ENCODE results near the gene TEC.
"Not testable (repeated sequence)": the region's sequence is repeated elsewhere in the genome, so short reads cannot be mapped to it uniquely, and the experiment has no call there.

The TEC gene

DNA sequence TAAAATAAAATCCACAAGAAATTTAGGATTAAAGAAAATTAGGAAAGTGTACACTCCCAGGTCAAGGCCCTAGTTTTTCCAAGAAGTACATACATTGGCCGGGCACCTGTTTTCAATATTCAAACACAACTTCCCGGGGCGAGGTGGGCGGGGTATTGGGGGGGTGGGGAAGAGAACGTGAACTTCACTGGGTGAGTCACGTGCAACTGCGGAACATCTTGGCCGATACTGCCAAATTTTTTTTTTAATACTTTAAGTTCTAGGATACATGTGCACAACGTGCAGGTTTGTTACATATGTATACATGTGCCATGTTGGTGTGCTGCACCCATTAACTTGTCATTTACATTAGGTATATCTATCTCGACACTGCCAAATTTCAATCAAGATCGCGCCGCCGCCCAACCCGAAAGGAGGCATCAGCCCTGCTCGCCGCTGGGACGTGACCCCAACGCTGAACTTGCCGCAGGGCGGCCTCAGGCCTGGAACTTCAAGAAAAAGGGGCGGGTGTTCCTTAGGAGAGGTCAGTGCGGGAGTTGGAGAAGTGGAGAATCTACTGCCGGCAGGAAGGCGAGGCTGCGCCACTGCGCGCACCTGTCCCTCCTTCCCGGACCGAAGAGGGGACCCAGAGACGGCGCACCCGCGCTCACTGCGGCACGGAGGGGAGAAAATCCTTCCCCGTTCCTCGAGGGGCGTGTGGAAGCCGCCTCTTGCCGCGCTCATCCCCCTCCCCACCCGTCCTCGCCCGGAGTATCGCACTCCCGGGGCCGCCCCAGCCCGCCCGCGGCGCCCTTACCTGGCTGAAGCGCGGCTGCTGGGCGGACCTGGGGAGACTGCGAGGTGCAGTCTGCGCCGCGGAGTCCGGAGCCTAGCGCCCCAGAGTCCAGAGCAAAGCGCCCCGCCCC, at the start of gene TEC:
TEC (minus strand) TSS at position 883 of the 905 bp plus-strand sequence. CDS start 41,224 bp downstream, outside the sequence.
- DNase-seq: peak; percentile 90

GRCh38 chr4:48315728-48316630, 46.3 kb upstream of the TEC start:
- peak; percentile 81 for DNase-seq

GRCh38 chr4:48314746-48315145, 45.1 kb upstream of the TEC start:
- not testable (repeated sequence) for DNase-seq

DNA sequence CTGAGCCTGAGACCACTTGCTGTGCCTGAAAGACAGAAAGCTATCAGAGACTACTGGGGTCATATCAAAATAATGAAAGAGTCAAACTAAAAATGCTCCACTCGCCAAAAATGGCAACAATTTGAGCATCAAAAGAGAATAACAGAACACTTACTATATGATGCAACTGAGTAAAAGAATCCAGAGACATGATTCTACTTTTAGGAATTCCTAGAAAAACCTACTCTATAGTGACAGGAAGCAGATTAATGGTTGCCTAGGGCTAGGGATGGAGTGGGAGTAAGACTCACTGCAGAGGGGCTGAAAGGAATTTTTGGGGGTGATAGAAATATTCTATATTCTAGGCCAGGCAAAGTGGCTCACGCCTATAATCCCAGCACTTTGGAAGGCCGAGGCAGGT, 42.3 kb upstream of the TEC start:
- DNase-seq: peak; percentile 36

GRCh38 chr4:48308901-48309300, 39.3 kb upstream of the TEC start:
- DNase-seq: no peak

DNA sequence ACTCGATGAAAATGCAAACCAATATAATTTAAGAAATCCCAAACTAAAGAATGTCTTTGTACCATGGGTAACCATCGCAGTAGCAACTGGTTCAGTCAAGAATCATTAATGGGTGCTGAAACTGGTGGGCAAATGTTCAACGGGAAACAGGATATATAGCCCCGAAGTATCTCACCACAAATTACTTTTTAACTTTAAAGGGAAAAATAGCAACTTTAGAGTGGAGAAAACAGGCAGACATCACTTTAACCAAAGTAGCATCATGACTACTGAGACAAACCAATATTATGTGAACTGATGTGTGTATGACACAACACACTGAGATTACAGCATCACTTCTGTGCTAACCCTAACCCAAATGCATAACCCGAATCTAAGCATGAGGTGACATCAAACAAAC, 37.9 kb upstream of the TEC start:
- DNase-seq: no peak

DNA sequence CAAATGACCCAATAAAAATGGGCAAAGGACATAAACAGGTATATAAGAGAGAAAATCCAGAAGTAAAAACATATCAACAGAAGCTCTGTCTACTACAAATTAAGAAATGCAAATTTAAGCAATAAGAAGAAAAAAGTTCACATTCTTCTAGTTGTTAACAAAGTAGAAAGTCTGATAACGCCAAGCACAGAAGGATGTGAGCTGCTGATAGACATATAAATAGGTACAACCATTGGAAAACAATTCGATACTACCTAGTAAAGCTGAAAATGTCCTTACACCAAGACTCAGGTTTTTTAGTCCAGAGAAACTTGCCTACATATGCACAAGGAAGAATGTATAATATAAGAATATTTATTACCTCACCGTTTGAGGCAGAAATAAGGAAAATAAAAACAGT, 35.9 kb upstream of the TEC start:
- DNase-seq: no peak

- no peak for DNase-seq
Measured at GRCh38 chr4:48300004-48300403, 30.4 kb upstream of the TEC start.

DNA sequence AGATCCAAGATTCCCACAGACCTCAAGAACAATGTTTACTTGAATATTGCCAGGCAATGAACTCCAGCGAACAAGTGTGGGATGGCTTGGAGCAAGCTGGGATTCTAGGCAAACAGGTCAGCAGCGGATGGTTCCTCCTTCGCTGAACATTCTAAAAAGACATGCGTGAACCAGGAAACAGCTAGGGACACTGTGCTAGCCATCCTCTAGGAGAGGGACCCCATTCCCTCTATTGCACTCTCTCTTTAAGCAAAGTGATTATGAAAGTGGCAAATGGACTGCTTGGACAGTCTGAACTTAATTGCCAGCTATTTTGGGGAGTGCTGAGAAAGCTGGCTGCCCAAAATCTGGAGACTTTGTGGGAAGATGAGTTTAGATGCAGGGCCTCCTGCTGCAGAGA, 29.9 kb upstream of the TEC start:
- no peak for DNase-seq

- DNase-seq: peak; percentile 73
Measured at GRCh38 chr4:48297256-48297846, 27.7 kb upstream of the TEC start.

GRCh38 chr4:48296365-48296764, 26.7 kb upstream of the TEC start:
- no peak for DNase-seq

- no peak for DNase-seq
Measured at GRCh38 chr4:48295116-48295515, 25.5 kb upstream of the TEC start.

- DNase-seq: not testable (repeated sequence)
Measured at GRCh38 chr4:48292218-48292790, 22.7 kb upstream of the TEC start.

DNA sequence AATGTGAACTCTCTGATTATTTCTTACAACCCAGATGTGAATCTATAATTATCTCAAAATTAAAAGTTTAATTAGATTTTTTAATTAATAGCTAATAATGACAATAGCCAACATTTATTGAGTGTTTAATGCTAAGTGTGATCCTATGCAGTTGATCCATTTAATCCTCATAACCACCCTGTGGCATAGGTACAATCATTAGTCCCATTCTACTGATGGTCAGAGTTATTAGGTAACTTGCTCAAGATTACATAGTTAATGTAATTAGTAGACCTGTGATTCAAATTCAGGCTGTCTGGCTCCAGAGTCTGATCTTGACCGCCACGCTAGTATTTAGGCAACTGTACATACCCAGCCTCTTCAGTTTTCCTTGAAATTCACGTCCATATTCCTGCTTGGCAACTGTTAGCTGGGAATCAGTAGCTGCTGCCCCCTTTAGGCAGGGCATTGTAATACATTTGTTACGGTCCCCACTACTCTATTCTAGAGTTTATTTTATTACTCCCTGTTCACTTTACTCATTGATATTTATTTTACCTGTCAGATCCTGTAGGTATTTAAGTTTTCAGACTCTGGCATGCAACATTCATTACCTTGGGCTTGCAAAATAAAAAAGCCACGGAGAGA, 20.6 kb upstream of the TEC start:
- peak; percentile 66 for DNase-seq

GRCh38 chr4:48286060-48286459, 16.4 kb upstream of the TEC start:
- not testable (repeated sequence) for DNase-seq

DNA sequence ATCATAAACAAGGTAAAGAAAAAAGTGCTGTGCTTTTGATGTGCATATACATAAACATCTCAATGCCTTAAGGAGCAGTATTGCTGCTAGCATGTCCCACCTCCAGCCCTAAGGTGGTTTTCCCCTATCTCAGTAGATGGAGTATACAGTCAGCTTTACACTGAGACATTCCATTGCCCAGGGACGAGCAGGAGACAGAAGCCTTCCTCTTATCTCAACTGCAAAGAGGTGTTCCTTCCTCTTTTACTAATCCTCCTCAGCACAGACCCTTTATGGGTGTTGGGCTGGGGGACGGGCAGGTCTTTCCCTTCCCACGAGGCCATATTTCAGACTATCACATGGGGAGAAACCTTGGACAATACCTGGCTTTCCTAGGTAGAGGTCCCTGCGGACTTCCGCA, 16.0 kb upstream of the TEC start:
- peak; percentile 46 for DNase-seq

GRCh38 chr4:48275686-48276085, 6.0 kb upstream of the TEC start:
- DNase-seq: no peak

GRCh38 chr4:48275247-48275646, 5.6 kb upstream of the TEC start:
- DNase-seq: peak; percentile 80

DNA sequence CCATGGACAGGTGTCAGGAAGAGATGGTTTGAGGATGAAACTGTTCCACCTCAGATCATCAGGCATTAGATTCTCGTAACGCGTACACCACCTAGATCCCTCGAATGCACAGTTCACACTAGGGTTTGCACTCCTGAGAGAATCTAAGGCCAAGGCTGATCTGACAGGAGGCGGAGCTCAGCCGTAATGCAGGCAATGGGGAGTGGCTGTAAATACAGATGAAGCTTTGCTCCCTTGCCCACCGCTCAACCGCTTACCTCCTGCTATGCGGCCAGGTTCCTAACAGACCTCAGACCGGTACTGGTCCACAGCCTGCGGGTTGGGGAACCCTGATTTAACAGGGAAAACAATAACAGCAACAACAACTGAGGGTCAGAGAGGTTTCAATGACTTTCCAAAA, 2.0 kb upstream of the TEC start:
- DNase-seq: no peak

DNA sequence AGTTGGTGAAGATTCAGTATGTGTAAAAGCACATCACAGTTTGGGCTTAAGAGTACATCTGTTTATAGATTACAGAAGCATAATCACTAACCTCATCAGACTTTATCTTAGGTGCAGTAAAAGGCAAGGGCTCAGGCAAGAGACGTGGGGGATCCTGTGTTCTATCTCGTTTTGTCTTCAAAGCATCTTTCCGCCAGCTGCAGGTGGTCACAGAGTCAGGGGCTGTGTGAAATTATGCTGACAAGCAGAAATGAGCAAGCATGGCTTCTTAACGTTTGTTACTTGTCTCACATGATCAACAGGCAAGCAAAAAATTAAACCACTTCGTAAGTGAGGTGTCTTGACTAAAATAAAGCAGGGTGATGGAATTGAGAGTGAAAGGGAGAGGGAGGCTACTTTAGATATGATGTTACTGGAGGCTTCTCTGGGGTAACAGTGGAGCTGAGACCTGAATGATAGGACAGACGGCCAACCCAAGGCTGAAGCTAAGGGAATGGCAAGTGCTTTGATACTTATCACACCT, 1.4 kb upstream of the TEC start:
- DNase-seq: no peak

DNA sequence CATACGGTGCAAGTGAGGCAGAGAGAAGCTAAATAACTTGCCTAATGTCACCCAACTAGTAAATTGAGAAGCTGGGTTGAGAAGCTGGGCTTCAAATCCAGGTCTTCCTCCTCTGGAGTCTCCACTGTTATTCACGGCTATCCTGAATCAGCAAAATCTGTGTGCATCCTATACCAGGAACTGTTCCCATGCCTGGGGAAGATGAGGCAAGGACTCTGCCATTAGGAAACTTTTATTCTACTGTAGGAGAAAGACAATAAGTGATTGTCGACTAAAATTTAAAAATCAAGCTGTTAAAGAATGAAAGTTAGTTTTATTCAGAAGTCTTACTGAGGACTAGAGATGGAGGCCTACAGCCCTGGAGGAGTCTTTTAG, 872 bp upstream of the TEC start:
- no peak for DNase-seq

- peak; percentile 96 for DNase-seq
Measured at GRCh38 chr4:48269861-48270522, 354 bp upstream of the TEC start.

Measured in OCI-M1 (cell line).